ENCODE data around the gene HENMT1. TPM values are rescaled to one million over a fixed set of nuclear protein-coding genes. Genes with fewer than 3 reads are reported as not detected.
A peak's percentile ranks its signal among the peaks of the same experiment; 100 is the strongest.
"Not testable (repeated sequence)": the region's sequence is repeated elsewhere in the genome, so short reads cannot be mapped to it uniquely, and the experiment has no call there.

HENMT1 gene
- 10 to 100 TPM in 1 of 4 donors, 1 to 10 TPM in 3; 8.9 to 10.8 (median 9.6) TPM for polyA plus RNA-seq
- long read RNA-seq, donor 1: 0 reads
- long read RNA-seq, donor 2, partial matches to known transcripts: 0 of 1 reads
- long read RNA-seq, donor 2, other reads (novel, unspliced or antisense): 0 of 1 reads
- long read RNA-seq, donor 3, partial matches to known transcripts: 0 of 1 reads
- long read RNA-seq, donor 3, other reads (novel, unspliced or antisense): 0 of 1 reads
- long read RNA-seq, donor 4: 0 reads
- long read RNA-seq, donor 5, partial matches to known transcripts: 0 of 1 reads
- long read RNA-seq, donor 5, other reads (novel, unspliced or antisense): 0 of 1 reads
- long read RNA-seq, donor 6, partial matches to known transcripts: 0 of 1 reads
- long read RNA-seq, donor 6, other reads (novel, unspliced or antisense): 0 of 1 reads
- long read RNA-seq, donor 7: 0 reads
- long read RNA-seq, donor 8: 0 reads
- long read RNA-seq, donor 9: 0 reads
- long read RNA-seq, donor 10, partial matches to known transcripts: 0 of 2 reads
- long read RNA-seq, donor 10, other reads (novel, unspliced or antisense): 0 of 2 reads

- peaks cover 0 to 6% (median 5%) of the 10 kb centered on the region in 3 donors for H3K4me1 ChIP-seq (ENCODE audit: control insufficient read depth in 3 of 3, insufficient read depth in 2 of 3, low read depth in 1 of 3, low read length in 2 of 3)
- FAIRE-seq (no peak), DNase-seq (peak; percentile 52 to 95)
- peak within 1 kb of the TSS; percentile 58 to 62 (median 61) for H3K4me3 ChIP-seq (ENCODE audit: low read depth in 1 of 3, low read length in 3 of 3)
- H3K27me3 ChIP-seq (ENCODE audit: control insufficient read depth in 3 of 3, insufficient read depth in 3 of 3, low read length in 3 of 3): no peaks in the 10 kb centered on the region
- peak within 1 kb of the TSS; percentile 74 to 99 (median 99) for H3K27ac ChIP-seq (ENCODE audit: low read depth in 1 of 3, low read length in 2 of 3)
- no peaks in the 10 kb centered on the region for H3K9me3 ChIP-seq (ENCODE audit: control insufficient read depth in 2 of 2, insufficient read depth in 1 of 2, low read depth in 1 of 2, low read length in 1 of 2)
- H3K36me3 ChIP-seq (ENCODE audit: control insufficient read depth in 3 of 3, insufficient read depth in 2 of 3, low read depth in 1 of 3, low read length in 3 of 3): no peaks in the 10 kb centered on the region
- WGBS, 3 donors: 0 to 1% (median 1%) methylated on average over 72 to 81 of the region's 81 CpGs
Observed at GRCh38 chr1:108661030-108661609, at the start of gene HENMT1. TSS of gene HENMT1 (minus strand) at chr1:108661093. CDS start at chr1:108659884, 1,209 bp downstream.

- Histone ChIP-seq H3K4me1 (ENCODE audit: control insufficient read depth in 3 of 3, insufficient read depth in 2 of 3, low read depth in 1 of 3, low read length in 2 of 3) (no peaks in the 10 kb centered on the region), H3K27me3 (ENCODE audit: control insufficient read depth in 3 of 3, insufficient read depth in 3 of 3, low read length in 3 of 3) (peaks cover 0 to 3% (median 2%) of the 10 kb centered on the region in 3 donors), H3K36me3 (ENCODE audit: control insufficient read depth in 3 of 3, insufficient read depth in 2 of 3, low read depth in 1 of 3, low read length in 3 of 3) (no peaks in the 10 kb centered on the region), H3K27ac (ENCODE audit: low read depth in 1 of 3, low read length in 2 of 3) (no peak overlapping the region), H3K4me3 (ENCODE audit: low read depth in 1 of 3, low read length in 3 of 3) (no peak overlapping the region), H3K9me3 (ENCODE audit: control insufficient read depth in 2 of 2, insufficient read depth in 1 of 2, low read depth in 1 of 2, low read length in 1 of 2) (no peaks in the 10 kb centered on the region)
- 72 to 77% (median 76%) methylated on average over 7 of the region's 7 CpGs for WGBS, 3 donors
- FAIRE-seq: no peak
- peak in 1 of 2 donors; percentile 41 for DNase-seq
Observed at GRCh38 chr1:108708691-108709660, 48.1 kb upstream of the HENMT1 start.

- Histone ChIP-seq H3K27me3 (ENCODE audit: control insufficient read depth in 3 of 3, insufficient read depth in 3 of 3, low read length in 3 of 3) (no peaks in the 10 kb centered on the region), H3K27ac (ENCODE audit: low read depth in 1 of 3, low read length in 2 of 3) (no peak overlapping the region), H3K36me3 (ENCODE audit: control insufficient read depth in 3 of 3, insufficient read depth in 2 of 3, low read depth in 1 of 3, low read length in 3 of 3) (peaks cover 0 to 4% (median 0%) of the 10 kb centered on the region in 3 donors), H3K9me3 (ENCODE audit: control insufficient read depth in 2 of 2, insufficient read depth in 1 of 2, low read depth in 1 of 2, low read length in 1 of 2) (no peaks in the 10 kb centered on the region), H3K4me3 (ENCODE audit: low read depth in 1 of 3, low read length in 3 of 3) (no peak overlapping the region), H3K4me1 (ENCODE audit: control insufficient read depth in 3 of 3, insufficient read depth in 2 of 3, low read depth in 1 of 3, low read length in 2 of 3) (no peaks in the 10 kb centered on the region)
- WGBS, 3 donors: 95 to 98% (median 97%) methylated on average over 3 of the region's 3 CpGs
- FAIRE-seq: no peak
- no peak for DNase-seq
Observed at GRCh38 chr1:108706643-108707042, 45.8 kb upstream of the HENMT1 start.

- Histone ChIP-seq H3K9me3 (ENCODE audit: control insufficient read depth in 2 of 2, insufficient read depth in 1 of 2, low read depth in 1 of 2, low read length in 1 of 2) (no peaks in the 10 kb centered on the region), H3K36me3 (ENCODE audit: control insufficient read depth in 3 of 3, insufficient read depth in 2 of 3, low read depth in 1 of 3, low read length in 3 of 3) (peaks cover 4 to 7% (median 4%) of the 10 kb centered on the region in 3 donors), H3K27me3 (ENCODE audit: control insufficient read depth in 3 of 3, insufficient read depth in 3 of 3, low read length in 3 of 3) (no peaks in the 10 kb centered on the region), H3K4me1 (ENCODE audit: control insufficient read depth in 3 of 3, insufficient read depth in 2 of 3, low read depth in 1 of 3, low read length in 2 of 3) (no peaks in the 10 kb centered on the region), H3K27ac (ENCODE audit: low read depth in 1 of 3, low read length in 2 of 3) (no peak overlapping the region), H3K4me3 (ENCODE audit: low read depth in 1 of 3, low read length in 3 of 3) (no peak overlapping the region)
- 43 to 76% (median 59%) methylated on average over 2 of the region's 2 CpGs for WGBS, 3 donors
- DNase-seq (no peak), FAIRE-seq (no peak)
Observed at GRCh38 chr1:108704496-108704895, 43.6 kb upstream of the HENMT1 start.

DNA sequence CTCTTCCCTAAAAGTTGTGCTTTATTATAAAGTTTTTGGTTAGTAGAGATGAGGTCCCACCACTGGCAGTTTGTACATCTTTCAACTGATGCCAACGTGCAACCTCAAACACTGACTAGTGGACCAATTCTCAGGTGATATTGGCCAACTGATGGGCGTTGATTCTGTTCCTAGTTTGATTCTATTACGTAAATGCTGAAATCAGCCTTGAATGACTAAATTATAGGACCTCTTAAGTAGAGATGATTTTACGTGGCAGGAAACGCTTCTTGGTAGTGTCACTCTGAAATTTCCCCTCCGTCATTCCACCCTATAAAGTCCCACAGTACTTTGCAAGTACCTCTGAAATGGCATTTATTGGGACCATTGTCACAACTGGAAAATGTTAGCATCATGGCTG, 43.0 kb upstream of the HENMT1 start:
- H3K27me3 ChIP-seq (ENCODE audit: control insufficient read depth in 3 of 3, insufficient read depth in 3 of 3, low read length in 3 of 3): no peaks in the 10 kb centered on the region
- WGBS, 3 donors: 59 to 66% (median 65%) methylated on average over 6 of the region's 6 CpGs
- DNase-seq (no peak), FAIRE-seq (no peak)
- no peak overlapping the region for H3K27ac ChIP-seq (ENCODE audit: low read depth in 1 of 3, low read length in 2 of 3)
- peaks cover 8 to 13% (median 9%) of the 10 kb centered on the region in 3 donors for H3K36me3 ChIP-seq (ENCODE audit: control insufficient read depth in 3 of 3, insufficient read depth in 2 of 3, low read depth in 1 of 3, low read length in 3 of 3)
- no peaks in the 10 kb centered on the region for H3K4me1 ChIP-seq (ENCODE audit: control insufficient read depth in 3 of 3, insufficient read depth in 2 of 3, low read depth in 1 of 3, low read length in 2 of 3)
- H3K4me3 ChIP-seq (ENCODE audit: low read depth in 1 of 3, low read length in 3 of 3): no peak overlapping the region
- H3K9me3 ChIP-seq (ENCODE audit: control insufficient read depth in 2 of 2, insufficient read depth in 1 of 2, low read depth in 1 of 2, low read length in 1 of 2): no peaks in the 10 kb centered on the region

- H3K27ac ChIP-seq (ENCODE audit: low read depth in 1 of 3, low read length in 2 of 3); H3K4me1 ChIP-seq (ENCODE audit: control insufficient read depth in 3 of 3, insufficient read depth in 2 of 3, low read depth in 1 of 3, low read length in 2 of 3); H3K27me3 ChIP-seq (ENCODE audit: control insufficient read depth in 3 of 3, insufficient read depth in 3 of 3, low read length in 3 of 3); H3K4me3 ChIP-seq (ENCODE audit: low read depth in 1 of 3, low read length in 3 of 3); FAIRE-seq; H3K9me3 ChIP-seq (ENCODE audit: control insufficient read depth in 2 of 2, insufficient read depth in 1 of 2, low read depth in 1 of 2, low read length in 1 of 2); DNase-seq: not testable (repeated sequence)
- peaks cover 8 to 15% (median 10%) of the 10 kb centered on the region in 3 donors for H3K36me3 ChIP-seq (ENCODE audit: control insufficient read depth in 3 of 3, insufficient read depth in 2 of 3, low read depth in 1 of 3, low read length in 3 of 3)
- WGBS, 3 donors: 95 to 97% (median 95%) methylated on average over 6 of the region's 6 CpGs
Observed at GRCh38 chr1:108702109-108702508, 41.2 kb upstream of the HENMT1 start.

DNA sequence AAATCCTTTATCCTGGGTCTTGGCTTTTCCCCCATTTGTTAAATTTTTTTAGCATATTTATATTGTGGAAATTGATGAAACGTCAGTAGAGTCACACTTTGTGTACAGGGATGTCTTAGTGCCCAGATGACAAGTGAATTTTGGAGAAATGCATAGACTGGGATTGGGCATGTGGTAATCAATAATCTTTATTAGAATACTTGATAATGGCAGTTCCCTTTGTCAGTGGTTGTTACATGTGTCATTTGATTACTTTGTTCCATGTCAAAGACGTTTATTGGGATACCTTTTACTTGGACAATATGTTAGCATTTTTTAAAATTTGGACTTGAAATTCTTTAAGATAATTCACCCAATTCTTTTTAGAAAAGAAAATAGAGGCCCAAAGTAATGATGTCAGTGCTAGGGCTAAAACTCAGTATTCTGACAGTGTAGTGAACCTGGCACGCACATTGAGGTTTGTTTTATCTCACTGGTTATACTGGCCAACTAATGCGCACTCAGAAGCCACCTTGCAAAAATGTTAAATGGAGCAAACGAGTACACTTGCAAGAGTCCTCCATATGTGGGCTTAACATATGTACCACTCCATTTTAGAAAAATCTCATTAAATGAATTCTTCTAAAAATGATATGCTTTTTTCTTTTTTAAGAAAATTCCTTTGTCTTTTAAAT, 40.4 kb upstream of the HENMT1 start:
- WGBS, 3 donors: 84 to 86% (median 85%) methylated on average over 5 of the region's 5 CpGs
- Histone ChIP-seq H3K36me3 (ENCODE audit: control insufficient read depth in 3 of 3, insufficient read depth in 2 of 3, low read depth in 1 of 3, low read length in 3 of 3) (peaks cover 12 to 17% (median 14%) of the 10 kb centered on the region in 3 donors), H3K4me1 (ENCODE audit: control insufficient read depth in 3 of 3, insufficient read depth in 2 of 3, low read depth in 1 of 3, low read length in 2 of 3) (peaks cover 0 to 3% (median 0%) of the 10 kb centered on the region in 3 donors), H3K27me3 (ENCODE audit: control insufficient read depth in 3 of 3, insufficient read depth in 3 of 3, low read length in 3 of 3) (no peaks in the 10 kb centered on the region), H3K27ac (ENCODE audit: low read depth in 1 of 3, low read length in 2 of 3) (no peak overlapping the region), H3K4me3 (ENCODE audit: low read depth in 1 of 3, low read length in 3 of 3) (no peak overlapping the region), H3K9me3 (ENCODE audit: control insufficient read depth in 2 of 2, insufficient read depth in 1 of 2, low read depth in 1 of 2, low read length in 1 of 2) (no peaks in the 10 kb centered on the region)
- DNase-seq (no peak), FAIRE-seq (no peak)
